AG04449 (cell line): ENCODE results near the gene DGKD.

Source experiments
- CTCF ChIA-PET: fragments of 350-600 bp; formaldehyde crosslinking; extraction: SDS; loops from one replicate; lab custom pipeline; 2021; ENCODE audit warnings: antibody characterized with exemption; lab: Yijun Ruan, JAX
- POLR2A ChIA-PET: fragments of 400-600, 350-600 bp; formaldehyde crosslinking; extraction: SDS; loops from one replicate; lab custom pipeline; 2020; ENCODE audit warnings: antibody characterized with exemption, inconsistent platforms; lab: Yijun Ruan, JAX
- DNase-seq: peaks from one replicate; pipeline ENCODE4 v3.0.0-alpha.2; 2010; ENCODE audit warnings: low read depth, low spot score
- H3K4me3 ChIP-seq: 2 replicates; pipeline ENCODE4 v1.5.1; 2011; ENCODE audit warnings: low read depth, mild to moderate bottlenecking, control low read depth, low read length
- TF ChIP-seq, protein P1 (sequence below): IDR thresholded peaks from one replicate; pipeline ENCODE4 v1.5.1; 2011; ENCODE audit warnings: mild to moderate bottlenecking, moderate library complexity, low read length, control low read depth, inconsistent platforms; ENCODE audit not compliant: insufficient read depth; ENCODE audit errors: missing control alignments

DGKD gene

DNA sequence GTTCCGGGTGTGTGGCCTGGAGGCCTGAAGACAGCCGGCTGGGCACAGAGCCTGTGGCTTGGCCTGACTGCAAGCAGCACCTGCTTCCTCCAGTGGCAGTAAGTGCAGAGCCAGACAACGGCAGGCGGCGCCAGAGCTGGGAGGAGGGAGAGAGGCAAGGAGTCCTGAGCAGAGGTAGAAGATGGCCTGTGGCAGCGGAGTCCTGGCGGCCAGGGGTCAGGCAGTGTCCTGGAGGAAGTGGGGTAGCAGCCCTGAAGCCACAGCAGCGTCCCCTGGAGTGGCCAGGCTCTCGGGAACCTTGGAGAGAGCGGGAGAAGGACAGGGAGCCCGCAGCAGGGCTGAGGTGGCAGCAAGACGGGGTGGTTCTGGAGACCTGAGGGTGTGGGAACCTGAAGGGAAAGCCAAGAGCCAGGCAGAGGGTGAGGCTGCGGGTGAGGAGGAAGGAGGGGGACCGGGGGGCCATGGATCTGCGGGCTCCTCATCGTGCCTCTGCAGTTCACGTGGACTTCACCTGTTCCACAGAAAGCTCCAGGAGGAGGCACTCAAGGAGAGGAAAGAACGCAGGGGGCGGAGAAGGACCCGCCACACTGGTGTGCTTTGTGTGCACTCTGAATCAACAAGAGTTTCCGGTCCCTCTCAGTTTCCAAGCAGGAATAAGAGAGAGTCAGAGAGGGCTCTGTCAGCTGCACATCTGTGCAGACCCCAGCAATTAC lies 126.4 kb downstream of the DGKD start:
- ChIA-PET CTCF (no interaction called here), POLR2A (no interaction called here)
- TF ChIP-seq, protein P1, sequence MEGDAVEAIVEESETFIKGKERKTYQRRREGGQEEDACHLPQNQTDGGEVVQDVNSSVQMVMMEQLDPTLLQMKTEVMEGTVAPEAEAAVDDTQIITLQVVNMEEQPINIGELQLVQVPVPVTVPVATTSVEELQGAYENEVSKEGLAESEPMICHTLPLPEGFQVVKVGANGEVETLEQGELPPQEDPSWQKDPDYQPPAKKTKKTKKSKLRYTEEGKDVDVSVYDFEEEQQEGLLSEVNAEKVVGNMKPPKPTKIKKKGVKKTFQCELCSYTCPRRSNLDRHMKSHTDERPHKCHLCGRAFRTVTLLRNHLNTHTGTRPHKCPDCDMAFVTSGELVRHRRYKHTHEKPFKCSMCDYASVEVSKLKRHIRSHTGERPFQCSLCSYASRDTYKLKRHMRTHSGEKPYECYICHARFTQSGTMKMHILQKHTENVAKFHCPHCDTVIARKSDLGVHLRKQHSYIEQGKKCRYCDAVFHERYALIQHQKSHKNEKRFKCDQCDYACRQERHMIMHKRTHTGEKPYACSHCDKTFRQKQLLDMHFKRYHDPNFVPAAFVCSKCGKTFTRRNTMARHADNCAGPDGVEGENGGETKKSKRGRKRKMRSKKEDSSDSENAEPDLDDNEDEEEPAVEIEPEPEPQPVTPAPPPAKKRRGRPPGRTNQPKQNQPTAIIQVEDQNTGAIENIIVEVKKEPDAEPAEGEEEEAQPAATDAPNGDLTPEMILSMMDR, result no peak
- no peak for DNase-seq
- H3K4me3 ChIP-seq, result no peak overlapping the region

DNA sequence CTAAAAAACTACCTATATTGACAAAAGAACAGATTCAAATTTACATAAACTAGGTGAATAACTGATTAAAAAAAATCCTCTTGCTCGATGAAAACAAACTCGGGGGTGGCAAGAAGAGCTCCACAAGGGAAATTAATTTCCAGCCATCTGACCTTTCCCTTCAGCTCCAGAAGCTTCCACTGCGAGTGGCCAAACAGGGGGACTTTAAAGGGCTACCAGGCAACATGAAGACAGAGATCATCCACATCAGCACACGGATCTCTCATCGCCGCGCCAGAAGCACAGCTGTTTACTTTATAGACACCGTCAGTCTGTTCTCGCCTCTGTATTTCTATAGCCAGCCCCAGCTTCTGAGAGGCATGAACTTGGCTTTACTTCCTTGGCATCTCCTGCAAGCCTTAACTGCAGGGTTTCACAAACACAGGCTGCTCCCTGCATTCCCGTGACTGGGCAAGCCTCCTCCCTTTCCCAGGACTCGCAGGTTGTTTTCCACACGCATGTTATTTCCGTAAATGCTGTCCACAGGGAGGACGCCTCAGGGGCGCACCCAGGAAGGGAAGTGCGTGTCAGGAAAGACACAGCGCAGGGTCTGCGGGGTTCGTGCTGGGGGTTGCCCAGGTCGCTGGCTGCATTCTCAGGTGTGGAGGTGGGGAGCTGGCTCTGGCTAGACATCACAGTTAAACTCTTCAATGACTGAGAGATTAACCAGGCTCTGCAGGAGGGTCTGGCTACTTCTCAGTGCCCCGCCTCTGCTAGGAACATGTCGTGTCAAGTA lies 127.3 kb downstream of the DGKD start:
- H3K4me3 ChIP-seq, result no peak overlapping the region
- DNase-seq, result no peak
- POLR2A ChIA-PET, result no interaction called here
- CTCF ChIA-PET, result interaction anchor here (0.9 kb wide), 1 partner anchor 20 kb away, joined by 3 read pairs; no protein-coding TSS in a partner anchor
- TF ChIP-seq, protein P1, result no peak

DNA sequence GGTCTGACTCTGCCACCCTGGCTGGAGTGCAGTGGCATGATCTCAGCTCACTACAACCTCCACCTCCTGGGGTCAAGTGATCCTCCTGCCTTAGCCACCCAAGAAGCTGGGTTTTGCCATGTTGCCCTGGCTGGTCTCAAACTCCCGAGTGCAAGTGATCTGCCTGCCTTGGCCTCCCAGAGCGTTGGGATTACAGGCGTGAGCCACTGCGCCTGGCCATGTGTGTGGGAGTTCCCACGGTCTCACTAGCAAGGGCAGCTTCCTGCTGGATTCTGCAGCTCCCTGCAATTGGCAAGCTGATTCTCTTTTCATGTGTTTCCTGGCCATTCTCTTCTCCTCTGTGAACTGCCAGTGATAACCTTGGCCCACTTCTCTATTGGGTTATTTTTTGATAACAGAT lies 128.3 kb downstream of the DGKD start:
- CTCF ChIA-PET, result interaction anchor here (0.7 to 0.9 kb wide), 2 partner anchors 16 to 19 kb away, joined by 3 read pairs; no protein-coding TSS in a partner anchor
- no peak for DNase-seq
- H3K4me3 ChIP-seq, result no peak overlapping the region
- POLR2A ChIA-PET, result no interaction called here
- TF ChIP-seq, protein P1, result no peak

DNA sequence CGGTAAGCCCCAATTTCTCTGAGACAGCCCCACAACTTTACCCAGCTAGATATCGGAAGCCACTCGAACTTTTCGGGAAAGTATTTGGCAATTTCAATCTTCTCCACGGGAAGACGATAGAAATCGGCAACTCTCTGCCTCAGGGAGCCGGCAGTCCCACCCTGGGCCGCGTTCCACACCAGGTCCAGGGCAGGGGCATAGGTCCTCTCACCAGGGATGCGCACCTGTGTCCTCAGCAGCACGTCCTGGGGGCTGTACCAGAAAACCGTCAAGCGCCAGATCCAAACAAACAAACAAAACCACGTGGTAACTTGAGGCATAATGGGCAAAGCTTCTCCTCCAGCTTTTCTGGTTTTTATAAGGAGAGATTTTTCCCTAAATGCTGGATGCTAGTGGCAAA lies 131.4 kb downstream of the DGKD start:
- CTCF ChIA-PET, result no interaction called here
- DNase-seq, result no peak
- no peak overlapping the region for H3K4me3 ChIP-seq
- TF ChIP-seq, protein P1, result no peak
- POLR2A ChIA-PET, result no interaction called here

- H3K4me3 ChIP-seq, result no peak overlapping the region
- ChIA-PET CTCF (interaction anchor here (1.3 kb wide), 1 partner anchor 37 kb away, joined by 3 read pairs; no protein-coding TSS in a partner anchor), POLR2A (interaction anchor here (1.0 kb wide), 1 partner anchor 15 kb away, joined by 4 read pairs; no protein-coding TSS in a partner anchor)
- TF ChIP-seq, protein P1, result no peak
- no peak for DNase-seq
These were observed 132.1 kb downstream of the DGKD start for GRCh38 chr2:233486357-233486756.

DNA sequence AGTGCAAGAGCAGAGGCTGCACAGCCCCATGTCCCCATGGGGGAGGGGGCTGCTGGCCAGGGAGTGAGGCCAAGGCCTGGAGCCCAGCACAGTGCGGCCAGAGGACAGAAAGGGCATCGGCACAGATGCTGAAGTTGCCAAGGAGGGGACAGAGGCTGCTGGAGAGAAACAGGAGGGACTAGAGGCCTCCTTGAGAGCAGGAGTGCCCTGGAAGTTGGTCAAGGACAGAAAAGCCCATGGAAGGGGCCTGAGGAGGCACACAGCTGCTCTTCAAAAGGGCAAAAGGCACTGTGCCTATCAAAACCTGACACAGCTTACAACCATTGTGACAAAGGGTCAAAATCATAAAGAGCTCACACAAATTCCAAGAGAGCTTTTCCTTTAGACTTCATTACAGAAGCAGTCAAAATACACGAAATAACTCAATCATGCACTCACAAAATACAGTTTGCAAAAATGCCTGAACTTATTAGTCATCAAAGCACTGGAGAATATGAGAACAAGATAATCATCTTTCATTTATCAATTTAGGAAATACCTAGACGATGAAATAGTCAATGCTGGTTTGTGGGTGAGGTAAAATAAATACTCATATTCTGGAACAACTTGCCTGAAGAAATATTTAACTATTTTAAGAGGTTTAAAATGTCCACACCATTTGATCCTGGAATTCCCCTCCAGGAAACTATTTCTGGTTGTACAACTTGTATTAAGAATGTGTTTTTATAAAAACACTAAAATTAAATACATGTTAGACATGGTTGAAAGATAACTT lies 132.7 kb downstream of the DGKD start:
- TF ChIP-seq, protein P1, result no peak
- POLR2A ChIA-PET, result interaction anchor here (1.0 kb wide), 1 partner anchor 15 kb away, joined by 4 read pairs; no protein-coding TSS in a partner anchor
- peak; percentile 88 for DNase-seq
- no peak overlapping the region for H3K4me3 ChIP-seq
- CTCF ChIA-PET, result interaction anchor here (1.3 kb wide), 1 partner anchor 38 kb away, joined by 3 read pairs; no protein-coding TSS in a partner anchor
